Cardiac fibroblast (primary cell): ENCODE data around the gene ACTG2.

ENCODE experiments used
- DNase-seq, 2 donors: peaks; one replicate each; pipeline versions ENCODE4 v3.0.0 to v3.0.0-alpha.2; 2010; ENCODE audit warnings: low read depth in 2 of 2
- H3K4me3 ChIP-seq, 2 donors: replicated peaks in 1 of 2; 1 replicate in 1 of 2; 2 replicates in 1 of 2; pipeline ENCODE4 v1.5.1; 2011; ENCODE audit warnings: low read depth in 2 of 2, low read length in 2 of 2, mild to moderate bottlenecking in 2 of 2, moderate library complexity in 1 of 2
- CTCF ChIP-seq: IDR thresholded peaks from one replicate; pipeline ENCODE4 v1.5.1; 2011; ENCODE audit warnings: low read depth, mild to moderate bottlenecking, low read length, inconsistent platforms

Gene ACTG2

DNA sequence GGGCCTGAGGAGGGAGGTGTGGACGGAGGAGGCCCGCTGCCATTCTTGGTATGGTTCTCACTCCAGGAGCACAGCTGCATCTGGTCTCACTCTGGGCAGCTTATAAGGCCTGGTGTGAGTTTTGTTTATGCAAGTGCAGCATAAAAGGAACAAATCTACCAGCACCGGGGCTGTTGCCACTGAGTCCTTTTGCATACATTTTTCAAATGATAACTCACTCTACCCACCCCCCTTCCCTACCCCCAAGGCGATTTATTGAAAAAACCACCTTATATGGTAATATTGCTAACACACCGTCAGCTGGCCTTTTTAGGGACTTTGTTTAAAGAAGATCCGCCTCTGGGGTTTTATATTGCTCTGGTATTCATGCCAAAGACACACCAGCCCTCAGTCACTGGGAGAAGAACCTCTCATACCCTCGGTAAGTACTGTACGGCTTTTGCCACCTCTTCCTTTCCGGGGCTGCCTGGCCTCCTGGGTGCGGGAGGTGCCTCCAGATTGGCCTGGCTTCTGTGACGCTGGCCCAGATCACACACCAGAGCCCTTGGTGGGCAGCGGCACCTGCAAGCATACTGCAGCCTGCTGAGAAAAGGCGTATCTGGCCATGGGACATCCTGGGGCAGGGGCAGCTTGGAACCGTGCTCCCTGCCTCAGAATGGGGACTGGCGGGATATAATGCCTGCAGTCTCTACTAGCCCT, at the start of gene ACTG2:
Gene ACTG2 (plus strand): TSS at position 378 of the 699 bp plus-strand sequence. CDS start 8,304 bp downstream, outside the sequence.
- H3K4me3 ChIP-seq = no peak within 1 kb of the TSS
- no peak for TF ChIP-seq CTCF
- no peak for DNase-seq

DNA sequence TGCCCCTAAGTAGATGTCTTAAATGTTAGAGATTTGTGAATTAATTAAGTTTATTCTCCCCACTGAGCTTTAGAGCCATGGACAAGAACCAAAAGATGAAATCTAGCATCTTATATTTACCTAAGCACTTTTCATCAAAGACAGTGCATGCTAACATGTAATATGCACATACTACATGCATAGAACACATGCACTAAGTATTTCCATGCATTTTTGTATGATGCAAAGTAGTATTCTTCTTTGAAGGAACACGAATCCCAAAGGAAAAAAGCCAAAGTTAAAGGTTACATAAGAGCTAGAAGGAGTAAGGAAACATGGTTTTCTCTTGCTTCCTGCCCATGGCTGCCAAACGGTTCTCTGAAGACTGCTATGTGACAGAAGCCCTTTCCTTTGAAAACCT, 48.7 kb upstream of the ACTG2 start:
- no peak for DNase-seq
- no peak overlapping the region for H3K4me3 ChIP-seq
- no peak for TF ChIP-seq CTCF

DNA sequence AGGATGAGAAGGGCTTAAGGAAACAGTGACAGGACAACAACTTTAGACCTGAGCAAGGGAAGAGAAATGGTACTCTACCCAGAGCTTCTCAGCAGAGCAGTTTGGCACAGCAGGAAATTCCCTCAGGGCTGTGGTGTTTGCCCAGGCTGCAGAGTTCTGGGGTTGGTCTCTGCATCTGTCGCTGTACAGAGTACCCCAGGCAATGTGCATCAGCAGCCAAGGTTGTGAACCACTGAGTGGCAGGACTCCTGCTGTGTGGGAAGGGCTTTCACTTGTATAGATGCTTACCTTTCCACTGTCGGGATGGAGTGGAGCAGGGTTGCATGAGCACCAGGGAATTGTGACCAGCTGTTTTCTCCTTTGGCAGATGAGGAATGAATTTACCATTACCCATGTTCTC, 42.8 kb upstream of the ACTG2 start:
- no peak for DNase-seq
- TF ChIP-seq CTCF = no peak
- H3K4me3 ChIP-seq = no peak overlapping the region

GRCh38 chr2:73851274-73851673, 41.5 kb upstream of the ACTG2 start:
- no peak overlapping the region for H3K4me3 ChIP-seq
- DNase-seq = no peak
- peak; percentile 15 for TF ChIP-seq CTCF

- no peak for TF ChIP-seq CTCF
- peak; percentile 58 to 82 for DNase-seq
- no peak overlapping the region for H3K4me3 ChIP-seq
Observed at GRCh38 chr2:73852020-73852419, 40.8 kb upstream of the ACTG2 start.

DNA sequence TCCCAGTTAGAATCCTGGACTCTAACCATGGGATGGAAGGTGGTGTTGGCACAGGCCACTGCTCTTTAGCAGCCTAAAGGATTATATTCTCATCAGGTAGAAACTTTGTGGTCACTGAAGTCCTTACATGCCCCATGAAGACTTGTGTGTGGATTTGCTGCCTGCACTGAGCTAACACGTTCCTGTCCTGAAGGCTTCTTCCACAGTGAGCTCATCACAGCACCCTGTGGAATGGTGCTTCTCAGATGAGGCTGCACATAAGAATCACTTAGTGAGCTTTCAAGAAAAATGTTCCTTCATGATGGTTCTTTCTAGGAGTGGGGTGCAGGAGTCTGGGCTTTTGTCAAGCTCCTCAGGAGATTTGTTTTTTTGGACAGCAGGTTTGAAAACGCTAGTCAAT, 37.3 kb upstream of the ACTG2 start:
- no peak overlapping the region for H3K4me3 ChIP-seq
- TF ChIP-seq CTCF = no peak
- no peak for DNase-seq

DNA sequence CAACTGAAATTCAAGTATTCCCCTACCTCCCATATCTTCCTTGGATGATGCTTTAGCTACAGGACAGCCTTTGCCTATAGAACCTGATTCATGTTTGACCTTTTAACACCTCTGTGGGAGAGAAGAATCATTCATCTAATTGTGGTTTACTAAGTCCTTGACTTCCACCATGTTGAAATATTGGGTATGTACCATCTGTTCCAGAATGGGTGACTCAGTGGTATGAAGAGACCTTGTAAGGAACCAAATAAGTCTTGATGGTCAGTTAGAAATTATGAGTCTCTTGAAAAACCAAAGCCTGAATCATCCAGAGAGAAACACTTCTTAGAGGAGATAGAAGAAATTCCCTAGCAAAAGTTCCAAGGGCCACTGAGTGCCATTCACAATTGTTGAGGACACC, 36.6 kb upstream of the ACTG2 start:
- DNase-seq = peak; percentile 26 to 90
- H3K4me3 ChIP-seq = no peak overlapping the region
- TF ChIP-seq CTCF = no peak
